Right lobe of liver (tissue), 6 donors: ENCODE results near the gene NMRAL1. TPM values are rescaled to one million over a fixed set of nuclear protein-coding genes. Genes with fewer than 3 reads are reported as not detected.
A peak's percentile ranks its signal among the peaks of the same experiment; 100 is the strongest.

Source experiments
- ATAC-seq, 4 donors: fragments of 200-7000 bp; cut with Tn5 transposase; one replicate each; pipeline ENCODE4 v1.9.1; 2020; ENCODE audit warnings: mild to moderate bottlenecking in 4 of 4, moderate library complexity in 4 of 4
- DNase-seq, 3 donors: peaks; one replicate each; pipeline ENCODE4 v3.0.0-alpha.2; 2020
- H3K27ac ChIP-seq, 3 donors: fragments of 200-600 bp; one replicate each; pipeline ENCODE4 v1.8.0; 2022
- H3K27me3 ChIP-seq, 2 donors: fragments of 200-600 bp; one replicate each; pipeline ENCODE4 v1.8.0; 2022
- H3K36me3 ChIP-seq, 4 donors: fragments of 200-600 bp; sonication (generic) in 1 of 4; one replicate each; pipeline versions ENCODE4 v1.5.1 to v1.8.0; 2017 to 2022; ENCODE audit warnings: control low read depth in 1 of 4
- H3K4me1 ChIP-seq, 4 donors: fragments of 200-600 bp; sonication (generic) in 1 of 4; one replicate each; pipeline versions ENCODE4 v1.5.1 to v1.8.0; 2017 to 2022; ENCODE audit warnings: control low read depth in 1 of 4
- H3K4me3 ChIP-seq, 3 donors: fragments of 200-600 bp; one replicate each; pipeline ENCODE4 v1.8.0; 2022
- H3K9me3 ChIP-seq, 4 donors: fragments of 200-600 bp; sonication (generic) in 1 of 4; one replicate each; pipeline versions ENCODE4 v1.5.1 to v1.8.0; 2017 to 2022; ENCODE audit warnings: control low read depth in 1 of 4
- CTCF ChIP-seq, 4 donors: fragments of 200-600 bp in 3 of 4; fragments of 450-650 bp in 1 of 4; IDR thresholded peaks; one replicate each; pipeline versions ENCODE4 v1.5.1 to v1.8.0; 2016 to 2022; ENCODE audit warnings: antibody characterized with exemption in 4 of 4, mild to moderate bottlenecking in 2 of 4
- POLR2A ChIP-seq: fragments of 450-650 bp; IDR thresholded peaks from one replicate; pipeline ENCODE4 v1.6.1; 2017; ENCODE audit warnings: antibody characterized with exemption, mild to moderate bottlenecking
- WGBS: methylation state at CpG from one replicate; pipeline ENCODE4 v1.1.6; 2018; ENCODE audit warnings: low coverage, low lambda C conversion rate; ENCODE audit not compliant: insufficient coverage; ENCODE audit errors: missing lambda C conversion rate; 5-methylcytosine and 5-hydroxymethylcytosine counted together
- intact Hi-C, 2 donors: fragments of 100-400 bp; cut with DNase I; formaldehyde crosslinking; loops; one replicate each; pipeline versions ENCODE4 v1.11.2 to v1.14.1; 2022
- total RNA-seq, 6 experiments: library from RNA; depleted of rRNA in 2 of 6; stranded (reverse); fragments of >200 nt in 2 of 6; fragmentation: NEBNext Ultra II Directional in 3 of 6; extraction: Animal tissue kit (Norgen Biotek cat#: 25700) in 3 of 6; gene quantifications; one replicate each; pipeline versions ENCODE4 v1.1.0 to v1.2.4, GENCODE V29; 2016 to 2023
- donor health status: DM: no; HTN: yes; CAD: no.
- donor health status: DM: no; HTN: no; CAD: no.
- donor health status: DM: no; HTN: no; CAD: no.
- donor health status: DM: no; HTN: yes; CAD: no.
- donor health status: DM: no; HTN: yes; CAD: no.

Gene NMRAL1
- total RNA-seq, 6 experiments from 2014 or later = 19.9 to 44.0 (median 35.5) TPM

- no peak for DNase-seq
- no peak overlapping the region for H3K27ac ChIP-seq
- H3K9me3 ChIP-seq = no peaks in the 10 kb centered on the region
- TF ChIP-seq POLR2A = no peak
- TF ChIP-seq CTCF (IDR thresholded peaks at IDR 0.05) = no peak
- no peak for ATAC-seq
- no peaks in the 10 kb centered on the region for H3K27me3 ChIP-seq
- WGBS = 72% methylated on average over 2 of the region's 2 CpGs
- H3K4me3 ChIP-seq = no peak overlapping the region
- intact Hi-C loops = no loop called here
- peaks cover 0 to 17% (median 7%) of the 10 kb centered on the region in 4 donors for H3K4me1 ChIP-seq
- H3K36me3 ChIP-seq = peaks cover 0 to 11% (median 5%) of the 10 kb centered on the region in 4 donors
These were observed 7.1 kb upstream of the NMRAL1 start for GRCh38 chr16:4481526-4481925.

GRCh38 chr16:4477966-4478365, 3.5 kb upstream of the NMRAL1 start:
- H3K4me1 ChIP-seq = peaks cover 0 to 23% (median 10%) of the 10 kb centered on the region in 4 donors
- 69% methylated on average over 2 of the region's 2 CpGs for WGBS
- no peak for DNase-seq
- intact Hi-C loops = no loop called here
- no peaks in the 10 kb centered on the region for H3K36me3 ChIP-seq
- H3K27me3 ChIP-seq = no peaks in the 10 kb centered on the region
- TF ChIP-seq POLR2A (no peak), CTCF (IDR thresholded peaks at IDR 0.05) (peak in 1 of 4 donors; percentile 18)
- no peak overlapping the region for H3K4me3 ChIP-seq
- no peak overlapping the region for H3K27ac ChIP-seq
- no peak for ATAC-seq
- H3K9me3 ChIP-seq = no peaks in the 10 kb centered on the region

- DNase-seq (peak; percentile 95 to 97 (median 96)), ATAC-seq (peak; percentile 90 to 96 (median 94))
- Histone ChIP-seq H3K4me3 (peak within 1 kb of the TSS; percentile 88 to 100 (median 94)), H3K36me3 (no peaks in the 10 kb centered on the region), H3K9me3 (no peaks in the 10 kb centered on the region), H3K27me3 (no peaks in the 10 kb centered on the region), H3K4me1 (peaks cover 0 to 23% (median 10%) of the 10 kb centered on the region in 4 donors), H3K27ac (peak within 1 kb of the TSS; percentile 73 to 91 (median 81))
- intact Hi-C loops = no loop called here
- 34% methylated on average over 17 of the region's 70 CpGs for WGBS
- peak in 3 of 4 donors; percentile 31 to 58 (median 45) for TF ChIP-seq CTCF (IDR thresholded peaks at IDR 0.05)
- TF ChIP-seq POLR2A = peak; percentile 99
These were observed 1.7 kb upstream of the NMRAL1 start, which contains the start of gene HMOX2 for GRCh38 chr16:4475880-4476788. HMOX2 (plus strand) TSS chr16:4476398; CDS start chr16:4505525, 29,127 bp downstream.

GRCh38 chr16:4472880-4473279, 1.5 kb downstream of the NMRAL1 start:
- Histone ChIP-seq H3K27ac (peak overlapping the region in 1 of 3 donors; percentile 82), H3K4me3 (no peak overlapping the region), H3K4me1 (peaks cover 0 to 21% (median 10%) of the 10 kb centered on the region in 4 donors), H3K27me3 (no peaks in the 10 kb centered on the region), H3K36me3 (peaks cover 0 to 10% (median 4%) of the 10 kb centered on the region in 4 donors), H3K9me3 (no peaks in the 10 kb centered on the region)
- 32% methylated on average over 4 of the region's 4 CpGs for WGBS
- TF ChIP-seq CTCF (IDR thresholded peaks at IDR 0.05) (no peak), POLR2A (no peak)
- DNase-seq (no peak), ATAC-seq (peak in 1 of 4 donors; percentile 0)
- intact Hi-C loops = no loop called here
